Measurements from ENCODE around the gene DCUN1D1.

DNA sequence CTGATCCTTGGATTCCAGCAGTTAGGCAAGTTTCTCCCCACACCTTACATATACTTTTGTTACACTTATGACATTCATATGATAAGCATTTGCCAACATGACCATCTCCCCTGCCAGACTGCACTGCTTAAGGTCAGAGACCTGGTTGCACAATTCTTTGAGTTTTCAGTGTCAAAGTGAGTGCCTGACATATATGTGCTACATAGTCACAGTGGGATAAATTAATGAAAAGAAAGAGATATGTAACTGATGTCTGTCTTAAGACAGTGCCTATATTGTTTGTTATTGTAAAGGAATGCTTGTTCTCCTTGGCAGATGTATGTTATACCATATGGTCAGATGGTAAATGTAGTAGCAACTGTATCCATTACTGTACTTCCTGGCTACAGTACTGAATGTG, 3.5 kb upstream of the DCUN1D1 start:
- TF ChIP-seq, protein P1, sequence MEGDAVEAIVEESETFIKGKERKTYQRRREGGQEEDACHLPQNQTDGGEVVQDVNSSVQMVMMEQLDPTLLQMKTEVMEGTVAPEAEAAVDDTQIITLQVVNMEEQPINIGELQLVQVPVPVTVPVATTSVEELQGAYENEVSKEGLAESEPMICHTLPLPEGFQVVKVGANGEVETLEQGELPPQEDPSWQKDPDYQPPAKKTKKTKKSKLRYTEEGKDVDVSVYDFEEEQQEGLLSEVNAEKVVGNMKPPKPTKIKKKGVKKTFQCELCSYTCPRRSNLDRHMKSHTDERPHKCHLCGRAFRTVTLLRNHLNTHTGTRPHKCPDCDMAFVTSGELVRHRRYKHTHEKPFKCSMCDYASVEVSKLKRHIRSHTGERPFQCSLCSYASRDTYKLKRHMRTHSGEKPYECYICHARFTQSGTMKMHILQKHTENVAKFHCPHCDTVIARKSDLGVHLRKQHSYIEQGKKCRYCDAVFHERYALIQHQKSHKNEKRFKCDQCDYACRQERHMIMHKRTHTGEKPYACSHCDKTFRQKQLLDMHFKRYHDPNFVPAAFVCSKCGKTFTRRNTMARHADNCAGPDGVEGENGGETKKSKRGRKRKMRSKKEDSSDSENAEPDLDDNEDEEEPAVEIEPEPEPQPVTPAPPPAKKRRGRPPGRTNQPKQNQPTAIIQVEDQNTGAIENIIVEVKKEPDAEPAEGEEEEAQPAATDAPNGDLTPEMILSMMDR (conservative IDR thresholded peaks at IDR 0.05; ENCODE audit: low read length), result no peak
- no peak for TF ChIP-seq EZH2phosphoT487 (IDR thresholded peaks at IDR 0.05; ENCODE audit: borderline replicate concordance, low read depth, low read length)
